Activated CD4-positive, alpha-beta T cell treated with anti-CD3 and anti-CD28 coated beads for 36 hours (primary cell): ENCODE measurements around the gene KHDRBS1. TPM values are rescaled to one million over a fixed set of nuclear protein-coding genes. Genes with fewer than 3 reads are reported as not detected.
"Not testable (repeated sequence)": the region's sequence is repeated elsewhere in the genome, so short reads cannot be mapped to it uniquely, and the experiment has no call there.

Experiments used
- ATAC-seq: fragments of 200-7000 bp; cut with Tn5 transposase; one replicate; pipeline ENCODE4 v1.10.0; 2021; ENCODE audit warnings: mild to moderate bottlenecking, moderate library complexity
- CTCF ChIA-PET: fragments of 350-600 bp; sonication (Branson Sonifier 250); formaldehyde crosslinking; loops from one replicate; lab custom pipeline; 2021; ENCODE audit warnings: antibody characterized with exemption; lab: Charles Lee
- POLR2A ChIA-PET: fragments of 350-600 bp; sonication (Branson Sonifier 250); formaldehyde crosslinking; loops from one replicate; lab custom pipeline; 2021; ENCODE audit warnings: antibody characterized with exemption, inconsistent platforms; lab: Charles Lee
- DNase-seq: peaks from one replicate; pipeline ENCODE4 v3.0.0-alpha.2; 2020
- H3K27ac Mint-ChIP-seq: one replicate; pipeline ENCODE4 v1.8.0; 2021; ENCODE audit warnings: mixed read lengths
- H3K27me3 Mint-ChIP-seq: one replicate; pipeline ENCODE4 v1.8.0; 2021; ENCODE audit warnings: mixed read lengths
- H3K36me3 Mint-ChIP-seq: one replicate; pipeline ENCODE4 v1.8.0; 2021; ENCODE audit warnings: low read depth, mixed read lengths
- H3K4me1 Mint-ChIP-seq: one replicate; pipeline ENCODE4 v1.8.0; 2021; ENCODE audit warnings: mixed read lengths
- H3K4me3 Mint-ChIP-seq: one replicate; pipeline ENCODE4 v1.8.0; 2021; ENCODE audit warnings: mild to moderate bottlenecking, moderate library complexity, mixed read lengths
- H3K9me3 Mint-ChIP-seq: one replicate; pipeline ENCODE4 v1.8.0; 2021; ENCODE audit warnings: low read depth, mixed read lengths
- intact Hi-C, 2 experiments: fragments of 100-400 bp; cut with DNase I in 1 of 2; cut with micrococcal nuclease in 1 of 2; formaldehyde crosslinking; loops; one replicate each; pipeline versions ENCODE4 v1.14.2 to v1.15.1; 2022 to 2024; cut with DNase I, micrococcal nuclease
- total RNA-seq, 2 experiments: library from RNA; stranded (reverse); gene quantifications; one replicate each; pipeline ENCODE4 v1.2.3, GENCODE V29; 2021

KHDRBS1 gene
- total RNA-seq, 2 experiments from 2014 or later, result 198 to 206 TPM

DNA sequence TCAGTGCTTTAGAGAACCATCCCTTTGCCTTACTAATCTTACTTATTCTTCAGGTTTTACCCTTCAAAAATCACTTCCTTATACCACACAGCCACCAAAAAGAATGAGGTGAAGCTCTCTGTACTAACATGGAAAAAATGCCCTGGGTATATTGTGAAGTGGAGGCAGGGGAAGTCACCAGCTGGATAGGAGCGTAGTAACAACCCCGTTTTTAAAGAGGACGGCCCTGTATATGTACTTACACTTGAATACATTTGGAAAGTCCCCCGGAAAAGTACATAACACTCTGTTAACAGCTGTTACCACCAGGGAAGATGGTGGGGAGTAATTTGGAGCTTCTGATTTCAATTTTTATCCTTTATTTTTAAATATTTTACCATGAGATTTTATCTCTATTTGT, 28.2 kb upstream of the KHDRBS1 start:
- Mint-ChIP-seq H3K27me3 (no peaks in the 10 kb centered on the region), H3K4me3 (peak overlapping the region; percentile 7), H3K9me3 (no peaks in the 10 kb centered on the region), H3K4me1 (peaks cover 58% of the 10 kb centered on the region), H3K27ac (peak overlapping the region; percentile 94), H3K36me3 (no peaks in the 10 kb centered on the region)
- peak; percentile 68 for ATAC-seq
- DNase-seq, result peak; percentile 21
- ChIA-PET POLR2A (interaction anchor here (0.7 to 1.2 kb wide), 4 partner anchors 9 to 28 kb away, joined by 3 to 4 read pairs (median 3); partner anchors contain the start of gene KHDRBS1), CTCF (interaction anchor here (0.6 to 1.8 kb wide), 10 partner anchors 11 to 704 kb away, joined by 3 to 21 read pairs (median 4); partner anchors contain the start of gene KPNA6)
- intact Hi-C loops, result loop anchor here in 1 of 2 experiments (2.0 kb wide), 1 partner anchor 27 kb away; the partner anchor contains the start of gene KHDRBS1

DNA sequence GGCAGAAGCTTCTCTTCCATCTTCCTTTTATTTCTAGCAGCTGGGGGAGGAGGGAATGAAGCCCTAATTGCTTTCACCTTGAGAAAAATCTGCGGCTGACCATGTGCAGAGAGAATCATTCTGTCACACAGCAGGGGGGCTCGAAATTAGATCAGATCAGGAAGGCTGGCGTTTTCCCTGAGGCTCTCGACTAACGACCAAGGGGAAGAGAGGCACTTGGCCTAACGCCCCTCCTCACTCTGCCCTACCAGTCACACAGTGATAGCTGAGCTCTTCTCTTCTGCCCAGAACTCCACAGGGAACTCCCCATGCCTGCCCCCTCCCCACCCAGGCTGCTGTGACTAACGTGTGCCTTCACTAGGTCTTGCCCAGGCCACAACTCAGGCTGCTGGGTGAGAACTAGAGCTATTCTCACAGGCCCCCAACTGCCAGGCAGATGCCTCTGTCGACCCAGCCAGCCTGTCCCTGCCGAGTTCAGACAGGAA, 26.5 kb upstream of the KHDRBS1 start:
- Mint-ChIP-seq H3K4me3 (no peak overlapping the region), H3K27me3 (no peaks in the 10 kb centered on the region), H3K4me1 (peaks cover 43% of the 10 kb centered on the region), H3K36me3 (no peaks in the 10 kb centered on the region), H3K27ac (no peak overlapping the region), H3K9me3 (no peaks in the 10 kb centered on the region)
- intact Hi-C loops, result no loop called here
- ATAC-seq (no peak), DNase-seq (peak; percentile 20)
- CTCF ChIA-PET, result interaction anchor here (0.7 to 1.0 kb wide), 2 partner anchors 36 to 127 kb away, joined by 3 to 4 read pairs; no protein-coding TSS in a partner anchor
- POLR2A ChIA-PET, result no interaction called here

DNA sequence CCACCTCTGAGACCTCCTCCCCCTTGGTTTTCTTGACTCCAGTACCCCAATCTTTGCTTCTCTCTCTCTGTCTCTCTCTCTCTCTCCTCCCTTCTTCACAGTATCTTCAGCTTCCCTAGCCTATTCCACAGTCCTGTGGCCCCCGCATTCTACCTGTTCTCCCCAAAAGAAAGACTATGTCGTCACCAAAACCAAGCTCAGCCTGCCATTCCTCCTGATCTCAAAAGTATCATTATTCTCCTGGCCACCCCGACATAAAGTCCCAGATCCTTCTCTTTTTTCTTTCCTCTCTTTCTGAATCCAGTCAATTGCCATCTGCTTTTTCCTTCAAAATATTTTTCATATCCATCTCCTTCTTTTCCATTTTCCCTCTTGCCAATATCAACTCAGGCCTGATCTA, 23.7 kb upstream of the KHDRBS1 start:
- intact Hi-C loops, result no loop called here
- Mint-ChIP-seq H3K27ac (peak overlapping the region; percentile 6), H3K4me3 (no peak overlapping the region), H3K27me3 (no peaks in the 10 kb centered on the region), H3K36me3 (no peaks in the 10 kb centered on the region), H3K4me1 (peaks cover 23% of the 10 kb centered on the region), H3K9me3 (no peaks in the 10 kb centered on the region)
- ChIA-PET POLR2A (no interaction called here), CTCF (interaction anchor here (4.0 kb wide), 1 partner anchor 13 kb away, joined by 21 read pairs; no protein-coding TSS in a partner anchor)
- DNase-seq (no peak), ATAC-seq (no peak)

DNA sequence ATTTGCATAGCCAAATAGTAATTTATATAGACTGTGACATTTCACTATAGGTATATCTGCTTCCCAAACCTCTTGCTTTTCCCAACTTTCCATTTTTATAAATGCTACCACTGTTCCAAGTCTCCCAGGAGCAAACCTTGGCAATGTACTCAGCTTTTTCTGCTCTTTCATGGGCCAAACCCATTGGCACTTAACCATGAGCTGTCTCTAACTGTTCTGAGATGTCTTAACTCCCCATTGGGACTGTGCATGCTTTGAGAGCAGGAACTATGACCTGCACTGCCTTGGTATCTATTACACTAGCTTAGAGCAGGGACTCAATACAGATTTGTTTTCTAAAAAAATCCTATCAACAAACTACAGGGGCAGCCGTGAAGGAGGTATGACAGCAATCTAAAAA, 22.5 kb upstream of the KHDRBS1 start:
- Mint-ChIP-seq H3K27ac (no peak overlapping the region), H3K4me3 (no peak overlapping the region), H3K4me1 (peaks cover 18% of the 10 kb centered on the region), H3K27me3 (no peaks in the 10 kb centered on the region), H3K9me3 (no peaks in the 10 kb centered on the region), H3K36me3 (no peaks in the 10 kb centered on the region)
- ChIA-PET CTCF (interaction anchor here (1.0 to 4.0 kb wide), 3 partner anchors 12 to 90 kb away, joined by 3 to 21 read pairs (median 9); no protein-coding TSS in a partner anchor), POLR2A (no interaction called here)
- peak; percentile 9 for ATAC-seq
- no peak for DNase-seq
- intact Hi-C loops, result no loop called here

DNA sequence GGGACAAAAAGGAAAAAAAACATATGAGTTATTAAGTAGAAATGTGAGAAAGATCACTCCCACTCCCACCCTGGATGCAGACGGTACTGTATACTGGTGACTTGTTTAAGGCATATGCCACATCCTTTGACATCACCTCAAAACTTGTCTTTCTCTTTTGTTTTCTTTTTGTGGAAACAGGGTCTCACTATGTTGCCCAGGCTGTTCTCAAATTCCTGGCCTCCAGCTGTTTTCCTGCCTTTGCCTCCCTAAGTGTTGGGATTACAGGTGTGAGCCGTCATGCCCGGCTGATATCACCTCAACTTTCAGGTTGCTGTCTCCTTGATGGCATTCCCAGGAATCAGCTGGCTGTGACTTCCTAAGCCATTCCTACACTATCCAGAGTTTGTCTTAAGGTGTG, 18.4 kb upstream of the KHDRBS1 start:
- H3K9me3 Mint-ChIP-seq, result no peaks in the 10 kb centered on the region
- POLR2A ChIA-PET, result no interaction called here
- peaks cover 6% of the 10 kb centered on the region for H3K4me1 Mint-ChIP-seq
- H3K36me3 Mint-ChIP-seq, result no peaks in the 10 kb centered on the region
- intact Hi-C loops, result no loop called here
- no peaks in the 10 kb centered on the region for H3K27me3 Mint-ChIP-seq
- no peak overlapping the region for H3K4me3 Mint-ChIP-seq
- CTCF ChIA-PET, result no interaction called here
- H3K27ac Mint-ChIP-seq, result no peak overlapping the region
- ATAC-seq, result peak; percentile 53
- DNase-seq, result no peak

DNA sequence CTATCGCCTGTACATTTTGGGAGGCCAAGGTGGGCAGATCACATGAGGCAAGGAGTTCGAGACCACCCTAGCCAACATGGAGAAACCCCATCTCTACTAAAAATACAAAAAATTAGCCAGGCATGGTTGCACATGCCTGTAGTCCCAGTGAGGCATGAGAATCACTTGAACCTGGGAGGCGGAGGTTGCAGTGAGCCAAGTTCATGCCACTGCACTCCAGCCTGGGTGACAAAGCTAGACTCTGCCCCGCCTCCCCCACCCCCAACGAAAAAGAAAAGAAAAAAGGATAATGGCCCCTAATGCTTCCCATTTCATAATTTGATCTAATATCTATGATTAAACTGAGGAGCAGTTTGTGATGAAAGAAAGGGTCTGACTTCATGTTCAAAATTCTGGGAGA, 17.5 kb upstream of the KHDRBS1 start:
- DNase-seq, H3K9me3 Mint-ChIP-seq, intact Hi-C loops, POLR2A ChIA-PET, H3K27ac Mint-ChIP-seq, ATAC-seq, H3K36me3 Mint-ChIP-seq, H3K4me3 Mint-ChIP-seq, H3K27me3 Mint-ChIP-seq, H3K4me1 Mint-ChIP-seq: not testable (repeated sequence)
- CTCF ChIA-PET, result interaction anchor here (0.7 kb wide), 1 partner anchor 14 kb away, joined by 3 read pairs; no protein-coding TSS in a partner anchor

DNA sequence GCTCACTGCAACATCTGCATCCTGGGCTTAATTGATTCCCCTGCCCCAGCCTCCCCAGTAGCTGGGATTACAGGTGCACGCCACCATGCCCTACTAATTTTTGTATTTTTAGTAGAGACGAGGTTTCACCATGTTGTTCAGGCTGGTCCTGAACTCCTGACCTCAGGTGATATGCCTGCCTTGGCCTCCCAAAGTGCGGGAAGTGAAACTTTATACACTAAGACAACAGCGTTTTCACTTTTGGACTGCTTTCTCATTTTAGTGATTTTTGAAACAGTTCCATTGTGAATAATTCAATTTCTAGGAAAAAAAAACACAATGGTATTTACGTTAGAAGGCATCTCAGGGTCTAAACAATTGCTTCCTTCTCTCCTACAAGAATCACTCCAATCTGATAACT, 11.8 kb upstream of the KHDRBS1 start:
- Mint-ChIP-seq H3K36me3 (no peaks in the 10 kb centered on the region), H3K4me1 (peaks cover 7% of the 10 kb centered on the region), H3K4me3 (no peak overlapping the region), H3K27ac (no peak overlapping the region), H3K9me3 (no peaks in the 10 kb centered on the region), H3K27me3 (no peaks in the 10 kb centered on the region)
- POLR2A ChIA-PET, result no interaction called here
- CTCF ChIA-PET, result interaction anchor here (2.7 kb wide), 1 partner anchor 10 kb away, joined by 21 read pairs; no protein-coding TSS in a partner anchor
- DNase-seq (no peak), ATAC-seq (no peak)
- intact Hi-C loops, result no loop called here

DNA sequence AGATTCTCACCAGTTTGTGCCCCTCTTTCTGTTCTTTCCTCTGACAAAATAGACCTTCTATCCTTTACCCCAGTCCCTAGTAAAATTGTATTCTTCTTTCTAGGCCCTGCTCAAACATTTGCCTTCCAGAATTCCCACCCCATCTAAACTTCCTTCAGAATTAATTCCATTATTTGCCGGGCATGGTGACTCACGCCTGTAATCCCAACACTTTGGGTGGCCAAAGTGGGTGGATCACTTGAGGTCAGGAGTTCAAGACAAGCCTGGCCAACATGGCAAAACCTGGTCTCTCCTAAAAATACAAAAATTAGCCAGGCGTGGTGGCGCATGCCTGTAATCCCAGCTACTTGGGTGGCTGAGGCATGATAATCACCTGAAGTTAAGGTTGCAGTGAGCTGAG, 11.4 kb upstream of the KHDRBS1 start:
- H3K27me3 Mint-ChIP-seq, ATAC-seq, H3K4me1 Mint-ChIP-seq, DNase-seq, H3K4me3 Mint-ChIP-seq, intact Hi-C loops, H3K9me3 Mint-ChIP-seq, H3K36me3 Mint-ChIP-seq, POLR2A ChIA-PET, H3K27ac Mint-ChIP-seq: not testable (repeated sequence)
- CTCF ChIA-PET, result interaction anchor here (1.1 to 2.7 kb wide), 5 partner anchors 10 to 196 kb away, joined by 3 to 21 read pairs (median 5); no protein-coding TSS in a partner anchor

DNA sequence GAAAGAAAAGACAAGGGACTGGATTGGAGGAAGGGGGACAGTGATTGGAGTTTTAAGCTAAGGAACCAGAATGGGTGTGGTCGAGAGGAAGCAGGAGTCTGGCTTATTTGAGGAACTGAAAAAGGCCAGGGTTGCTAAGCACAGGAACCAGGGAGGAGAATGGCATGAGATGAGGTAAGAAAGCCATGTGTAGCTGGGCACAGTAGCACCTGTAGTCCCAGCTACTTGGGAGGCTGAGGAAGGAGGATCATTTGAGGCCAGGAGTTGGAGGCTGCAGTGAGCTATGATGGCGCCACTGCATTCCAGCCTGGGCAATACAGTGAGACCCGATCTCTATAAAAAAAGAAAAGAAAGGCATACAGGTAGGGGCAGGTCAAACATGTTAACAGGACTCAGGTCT, 8.1 kb upstream of the KHDRBS1 start:
- Mint-ChIP-seq H3K36me3 (no peaks in the 10 kb centered on the region), H3K27ac (no peak overlapping the region), H3K4me3 (no peak overlapping the region), H3K4me1 (peaks cover 7% of the 10 kb centered on the region), H3K9me3 (no peaks in the 10 kb centered on the region), H3K27me3 (no peaks in the 10 kb centered on the region)
- ATAC-seq, result no peak
- DNase-seq, result no peak
- intact Hi-C loops, result no loop called here
- POLR2A ChIA-PET, result interaction anchor here (0.5 to 0.6 kb wide), 2 partner anchors 11 to 21 kb away, joined by 4 to 7 read pairs; no protein-coding TSS in a partner anchor
- CTCF ChIA-PET, result interaction anchor here (0.5 to 1.7 kb wide), 4 partner anchors 17 to 137 kb away, joined by 3 to 5 read pairs (median 4); no protein-coding TSS in a partner anchor

DNA sequence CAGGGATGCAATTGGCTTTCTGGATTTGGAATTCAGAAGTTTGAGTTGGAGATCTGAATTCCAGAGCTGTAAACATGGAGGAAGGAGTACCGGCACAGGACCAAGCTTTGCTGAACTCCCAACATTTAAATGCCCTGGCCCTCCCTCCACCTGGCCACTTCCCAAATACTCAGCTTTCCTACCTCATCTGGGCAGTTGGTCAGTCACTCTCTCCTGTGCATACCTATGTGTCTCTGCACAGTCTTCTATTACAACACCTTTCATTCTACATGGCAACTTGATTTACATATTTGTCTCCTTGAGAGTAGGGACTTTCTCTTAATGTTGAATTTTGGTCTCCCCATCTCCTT, 6.1 kb upstream of the KHDRBS1 start:
- Mint-ChIP-seq H3K27me3 (no peaks in the 10 kb centered on the region), H3K27ac (no peak overlapping the region), H3K4me1 (peaks cover 5% of the 10 kb centered on the region), H3K9me3 (no peaks in the 10 kb centered on the region), H3K4me3 (no peak overlapping the region), H3K36me3 (no peaks in the 10 kb centered on the region)
- no peak for ATAC-seq
- no peak for DNase-seq
- ChIA-PET POLR2A (no interaction called here), CTCF (interaction anchor here (0.7 to 1.2 kb wide), 2 partner anchors 18 to 185 kb away, joined by 3 read pairs; no protein-coding TSS in a partner anchor)
- intact Hi-C loops, result no loop called here

DNA sequence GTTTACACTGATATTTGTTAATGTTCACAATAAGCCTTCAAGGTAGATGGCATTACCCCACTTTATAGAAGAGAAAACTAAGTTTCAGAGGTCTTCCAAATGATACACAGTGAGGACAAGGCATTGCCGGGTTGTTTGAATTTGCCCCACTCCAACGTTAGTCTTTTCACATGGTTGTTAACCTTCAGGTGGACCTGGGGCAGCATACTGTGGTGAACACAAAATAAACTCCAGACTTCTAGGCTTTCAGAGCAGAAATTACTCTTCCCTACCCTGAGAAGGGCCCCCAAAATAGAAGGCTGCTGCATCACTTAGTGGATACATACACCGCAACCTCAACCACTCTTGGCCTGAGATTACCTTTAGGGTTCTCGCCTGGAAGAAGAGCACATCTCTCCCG, 3.4 kb upstream of the KHDRBS1 start:
- POLR2A ChIA-PET, result no interaction called here
- peaks cover 8% of the 10 kb centered on the region for H3K36me3 Mint-ChIP-seq
- no peak overlapping the region for H3K27ac Mint-ChIP-seq
- H3K4me3 Mint-ChIP-seq, result no peak overlapping the region
- ATAC-seq (no peak), DNase-seq (no peak)
- H3K9me3 Mint-ChIP-seq, result no peaks in the 10 kb centered on the region
- CTCF ChIA-PET, result interaction anchor here (0.6 kb wide), 1 partner anchor 14 kb away, joined by 3 read pairs; no protein-coding TSS in a partner anchor
- H3K27me3 Mint-ChIP-seq, result no peaks in the 10 kb centered on the region
- H3K4me1 Mint-ChIP-seq, result peaks cover 9% of the 10 kb centered on the region
- intact Hi-C loops, result loop anchor here (5.0 to 10.0 kb wide), 2 partner anchors 78 to 645 kb away; partner anchors contain the start of genes RBBP4 (in 1 of the 2) and ZBTB8OS (in 1 of the 2)
